MM.1S (cell line): Measurements from ENCODE around the gene ZDBF2.

Experiments used
- DNase-seq: peaks from one replicate; pipeline ENCODE4 v3.0.0-alpha.2; 2015
- H2AFZ ChIP-seq: fragments of 300-600 bp; sonication (generic); 2 replicates; pipeline ENCODE4 v1.6.0; 2016; ENCODE audit warnings: antibody characterized with exemption, low read length
- H3F3A ChIP-seq: fragments of 300-600 bp; sonication (generic); 2 replicates; pipeline ENCODE4 v1.6.1; 2016; ENCODE audit warnings: mild to moderate bottlenecking, antibody characterized with exemption, low read length, moderate library complexity, mixed read lengths; ENCODE audit not compliant: insufficient read depth
- H3K27ac ChIP-seq: fragments of 300-600 bp; sonication (generic); 2 replicates; pipeline ENCODE4 v1.5.1; 2016; ENCODE audit warnings: mild to moderate bottlenecking, low read length
- H3K27me3 ChIP-seq: fragments of 300-600 bp; sonication (generic); replicated peaks from 2 replicates; pipeline ENCODE4 v1.6.0; 2016; ENCODE audit warnings: low read length; ENCODE audit not compliant: insufficient read depth
- H3K36me3 ChIP-seq: fragments of 300-600 bp; sonication (generic); replicated peaks from 2 replicates; pipeline ENCODE4 v1.6.1; 2016; ENCODE audit warnings: mild to moderate bottlenecking, low read length, mixed read lengths; ENCODE audit not compliant: insufficient read depth
- H3K4me1 ChIP-seq: fragments of 300-600 bp; sonication (generic); 2 replicates; pipeline ENCODE4 v1.6.1; 2016; ENCODE audit warnings: low read length, mixed read lengths
- H3K4me2 ChIP-seq: fragments of 300-600 bp; sonication (generic); 2 replicates; pipeline ENCODE4 v1.6.0; 2016; ENCODE audit warnings: low read depth, low read length
- H3K4me3 ChIP-seq: fragments of 300-600 bp; sonication (generic); 2 replicates; pipeline ENCODE4 v1.5.1; 2016; ENCODE audit warnings: low read length, mixed read lengths
- H3K79me2 ChIP-seq: fragments of 300-600 bp; sonication (generic); 2 replicates; pipeline ENCODE4 v1.6.1; 2016; ENCODE audit warnings: mixed run types, low read length, mixed read lengths
- H3K9ac ChIP-seq: fragments of 300-600 bp; sonication (generic); 2 replicates; pipeline ENCODE4 v1.6.1; 2016; ENCODE audit warnings: low read length, mixed read lengths
- H3K9me2 ChIP-seq: fragments of 300-600 bp; sonication (generic); replicated peaks from 2 replicates; pipeline ENCODE4 v1.6.1; 2016; ENCODE audit warnings: mild to moderate bottlenecking, low read length, mixed read lengths; ENCODE audit not compliant: insufficient read depth
- H3K9me3 ChIP-seq: fragments of 300-600 bp; sonication (generic); replicated peaks from 2 replicates; pipeline ENCODE4 v1.6.1; 2016; ENCODE audit warnings: mild to moderate bottlenecking, low read length, mixed read lengths; ENCODE audit not compliant: insufficient read depth
- H4K20me1 ChIP-seq: fragments of 300-600 bp; sonication (generic); 2 replicates; pipeline ENCODE4 v1.6.1; 2016; ENCODE audit warnings: mild to moderate bottlenecking, low read length, moderate library complexity, mixed read lengths; ENCODE audit not compliant: insufficient read depth
- CTCF ChIP-seq: fragments of 300-600 bp; sonication (generic); IDR thresholded peaks from 2 replicates; pipeline ENCODE4 v1.5.1; 2016; ENCODE audit warnings: antibody characterized with exemption, low read length, mixed read lengths
- EZH2 ChIP-seq: fragments of 300-600 bp; sonication (generic); optimal IDR thresholded peaks from 2 replicates; pipeline ENCODE3; 2017; ENCODE audit warnings: low read depth, mild to moderate bottlenecking, antibody characterized with exemption, low read length, mixed read lengths
- EZH2phosphoT487 ChIP-seq: fragments of 300-600 bp; sonication (generic); IDR thresholded peaks from 2 replicates; pipeline ENCODE4 v1.6.1; 2018; ENCODE audit warnings: antibody characterized with exemption, low read length

Gene ZDBF2

GRCh38 chr2:206229642-206230041, 44.8 kb upstream of the ZDBF2 start:
- Histone ChIP-seq H3K79me2 (no peaks in the 10 kb centered on the region), H3K9me2 (no peaks in the 10 kb centered on the region), H3K9me3 (no peaks in the 10 kb centered on the region), H3K4me1 (peaks cover 24% of the 10 kb centered on the region), H3F3A (peaks cover 23% of the 10 kb centered on the region), H3K36me3 (no peaks in the 10 kb centered on the region), H3K4me2 (peak overlapping the region; percentile 43; the same call in 1 of the 2 replicates), H4K20me1 (no peaks in the 10 kb centered on the region), H2AFZ (peak overlapping the region; percentile 49; the same call in 1 of the 2 replicates), H3K9ac (no peak overlapping the region), H3K4me3 (no peak overlapping the region), H3K27me3 (no peaks in the 10 kb centered on the region), H3K27ac (peak overlapping the region; percentile 15; the same call in 1 of the 2 replicates)
- peak; percentile 26 for DNase-seq
- no peak for TF ChIP-seq EZH2
- TF ChIP-seq EZH2phosphoT487 = no peak
- TF ChIP-seq CTCF = no peak

- H3K9ac ChIP-seq = no peak overlapping the region
These were observed 44.3 kb upstream of the ZDBF2 start for GRCh38 chr2:206230060-206230762.

GRCh38 chr2:206231669-206232286, 42.7 kb upstream of the ZDBF2 start:
- no peaks in the 10 kb centered on the region for H3K79me2 ChIP-seq
- H3F3A ChIP-seq = peaks cover 13% of the 10 kb centered on the region; the same call in 1 of the 2 replicates
- H3K36me3 ChIP-seq = no peaks in the 10 kb centered on the region
- TF ChIP-seq CTCF (no peak), EZH2 (no peak), EZH2phosphoT487 (no peak)
- H2AFZ ChIP-seq = no peak overlapping the region
- no peak overlapping the region for H3K4me2 ChIP-seq
- peaks cover 17% of the 10 kb centered on the region for H3K4me1 ChIP-seq
- H3K9me2 ChIP-seq = no peaks in the 10 kb centered on the region
- H3K9ac ChIP-seq = no peak overlapping the region
- no peak overlapping the region for H3K27ac ChIP-seq
- H3K9me3 ChIP-seq = no peaks in the 10 kb centered on the region
- no peak for DNase-seq
- no peak overlapping the region for H3K4me3 ChIP-seq
- no peaks in the 10 kb centered on the region for H4K20me1 ChIP-seq
- no peaks in the 10 kb centered on the region for H3K27me3 ChIP-seq

More at GRCh38 chr2:206230060-206230762, 44.3 kb upstream of the ZDBF2 start:
- H3K4me1 ChIP-seq = peaks cover 18% of the 10 kb centered on the region
- no peak overlapping the region for H3K4me3 ChIP-seq
- no peaks in the 10 kb centered on the region for H3K27me3 ChIP-seq
- no peaks in the 10 kb centered on the region for H3K36me3 ChIP-seq
- H3K27ac ChIP-seq = peak overlapping the region; percentile 15; the same call in 1 of the 2 replicates
- H3K9me2 ChIP-seq = no peaks in the 10 kb centered on the region
- H3F3A ChIP-seq = peaks cover 17% of the 10 kb centered on the region
- no peaks in the 10 kb centered on the region for H3K9me3 ChIP-seq
- DNase-seq = peak; percentile 56
- H3K4me2 ChIP-seq = peak overlapping the region; percentile 43; the same call in 1 of the 2 replicates
- H2AFZ ChIP-seq = peak overlapping the region; percentile 49
- TF ChIP-seq EZH2 = no peak
- H3K79me2 ChIP-seq = no peaks in the 10 kb centered on the region
- no peaks in the 10 kb centered on the region for H4K20me1 ChIP-seq
